ENCODE measurements around the gene FNDC10.

Gene FNDC10

DNA sequence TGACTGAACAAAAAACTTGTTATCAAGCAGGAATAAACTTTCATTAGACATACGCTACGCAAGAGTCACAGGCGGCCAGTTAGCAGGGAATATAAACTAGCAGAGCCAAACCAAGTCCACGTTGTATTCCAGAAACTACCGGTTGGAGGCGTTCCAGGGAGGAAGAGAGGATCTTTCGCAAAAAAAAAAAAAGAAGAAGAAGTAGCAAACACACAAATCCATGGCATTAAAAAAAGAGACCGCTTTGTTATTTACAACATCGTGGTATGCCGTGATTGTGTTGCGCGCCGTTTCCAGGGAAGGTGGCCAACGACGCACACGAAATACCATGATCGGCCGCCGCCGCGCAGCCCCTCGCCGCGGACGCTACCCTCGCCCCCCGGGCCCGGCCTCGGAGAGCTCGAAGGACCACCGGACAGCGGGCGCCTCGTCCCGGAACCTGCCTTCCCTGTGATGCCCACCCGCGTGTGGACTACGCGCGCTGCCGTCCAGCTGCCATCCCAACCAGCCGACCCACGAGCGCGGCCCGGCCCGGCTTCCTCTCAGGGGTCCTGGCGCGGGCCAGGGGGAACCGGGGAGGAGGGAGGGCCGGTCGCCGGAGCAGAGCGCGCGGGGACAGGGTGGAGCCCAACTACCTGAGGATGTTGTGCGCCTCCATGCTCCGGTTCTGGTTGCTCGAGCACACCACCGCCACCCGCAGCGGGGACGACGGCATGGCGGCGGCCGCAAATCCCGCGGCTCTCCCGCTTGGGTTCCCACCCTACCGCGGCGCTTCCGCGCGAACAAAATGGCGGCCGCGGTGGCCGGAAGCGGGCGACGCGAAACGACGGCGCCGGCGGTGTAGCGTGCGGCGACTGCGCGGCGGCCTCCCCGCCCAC, 25.9 kb downstream of the FNDC10 start:
- DNase-seq (ENCODE audit: low spot score) = no peak
- H3K27ac ChIP-seq = peak overlapping the region; percentile 97 to 99
- TF ChIP-seq, protein P1, sequence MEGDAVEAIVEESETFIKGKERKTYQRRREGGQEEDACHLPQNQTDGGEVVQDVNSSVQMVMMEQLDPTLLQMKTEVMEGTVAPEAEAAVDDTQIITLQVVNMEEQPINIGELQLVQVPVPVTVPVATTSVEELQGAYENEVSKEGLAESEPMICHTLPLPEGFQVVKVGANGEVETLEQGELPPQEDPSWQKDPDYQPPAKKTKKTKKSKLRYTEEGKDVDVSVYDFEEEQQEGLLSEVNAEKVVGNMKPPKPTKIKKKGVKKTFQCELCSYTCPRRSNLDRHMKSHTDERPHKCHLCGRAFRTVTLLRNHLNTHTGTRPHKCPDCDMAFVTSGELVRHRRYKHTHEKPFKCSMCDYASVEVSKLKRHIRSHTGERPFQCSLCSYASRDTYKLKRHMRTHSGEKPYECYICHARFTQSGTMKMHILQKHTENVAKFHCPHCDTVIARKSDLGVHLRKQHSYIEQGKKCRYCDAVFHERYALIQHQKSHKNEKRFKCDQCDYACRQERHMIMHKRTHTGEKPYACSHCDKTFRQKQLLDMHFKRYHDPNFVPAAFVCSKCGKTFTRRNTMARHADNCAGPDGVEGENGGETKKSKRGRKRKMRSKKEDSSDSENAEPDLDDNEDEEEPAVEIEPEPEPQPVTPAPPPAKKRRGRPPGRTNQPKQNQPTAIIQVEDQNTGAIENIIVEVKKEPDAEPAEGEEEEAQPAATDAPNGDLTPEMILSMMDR (IDR thresholded peaks at IDR 0.05) = no peak
- peak overlapping the region; percentile 93 for H3K4me3 ChIP-seq

DNA sequence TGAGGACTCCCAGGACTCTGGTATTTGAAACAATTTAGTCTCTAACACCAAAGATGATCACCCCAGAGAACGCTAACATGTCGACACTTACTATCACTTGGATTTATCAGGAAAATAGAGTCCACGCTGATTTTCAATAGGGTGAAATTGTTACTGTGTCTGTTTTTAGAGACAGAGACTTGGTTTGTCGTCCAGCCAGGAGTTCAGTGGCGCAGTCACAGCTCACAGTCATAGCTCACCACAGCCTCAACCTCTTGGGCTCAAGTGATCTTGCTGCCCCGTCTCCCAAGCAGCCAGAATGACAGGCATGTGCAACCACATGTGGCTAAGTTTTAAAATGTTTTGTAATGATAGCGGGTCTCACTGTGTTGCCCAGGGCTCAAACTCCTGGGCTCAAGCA, 30.6 kb downstream of the FNDC10 start:
- no peak overlapping the region for H3K27ac ChIP-seq
- no peak overlapping the region for H3K4me3 ChIP-seq
- TF ChIP-seq, protein P1 (IDR thresholded peaks at IDR 0.05) = no peak
- no peak for DNase-seq (ENCODE audit: low spot score)

DNA sequence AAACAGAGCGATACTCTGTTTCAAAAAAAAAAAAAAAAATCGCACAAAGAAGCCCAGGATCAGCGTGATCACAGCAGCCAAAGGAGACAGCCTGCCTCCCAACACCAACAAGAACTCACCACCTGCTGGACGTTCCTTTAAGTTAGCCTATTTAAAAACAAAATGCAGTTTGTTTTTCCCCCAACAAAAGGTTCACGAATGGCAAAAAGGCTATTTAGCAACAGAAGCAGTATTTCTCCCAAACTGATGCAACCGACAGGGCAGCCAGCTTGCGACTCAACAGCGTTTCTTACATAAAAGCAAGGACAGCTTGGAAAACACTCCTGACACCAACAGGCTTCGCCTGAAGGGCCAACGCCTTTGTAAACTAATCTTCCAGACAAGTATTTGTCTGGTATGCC, 32.0 kb downstream of the FNDC10 start:
- H3K27ac ChIP-seq = no peak overlapping the region
- no peak for DNase-seq (ENCODE audit: low spot score)

DNA sequence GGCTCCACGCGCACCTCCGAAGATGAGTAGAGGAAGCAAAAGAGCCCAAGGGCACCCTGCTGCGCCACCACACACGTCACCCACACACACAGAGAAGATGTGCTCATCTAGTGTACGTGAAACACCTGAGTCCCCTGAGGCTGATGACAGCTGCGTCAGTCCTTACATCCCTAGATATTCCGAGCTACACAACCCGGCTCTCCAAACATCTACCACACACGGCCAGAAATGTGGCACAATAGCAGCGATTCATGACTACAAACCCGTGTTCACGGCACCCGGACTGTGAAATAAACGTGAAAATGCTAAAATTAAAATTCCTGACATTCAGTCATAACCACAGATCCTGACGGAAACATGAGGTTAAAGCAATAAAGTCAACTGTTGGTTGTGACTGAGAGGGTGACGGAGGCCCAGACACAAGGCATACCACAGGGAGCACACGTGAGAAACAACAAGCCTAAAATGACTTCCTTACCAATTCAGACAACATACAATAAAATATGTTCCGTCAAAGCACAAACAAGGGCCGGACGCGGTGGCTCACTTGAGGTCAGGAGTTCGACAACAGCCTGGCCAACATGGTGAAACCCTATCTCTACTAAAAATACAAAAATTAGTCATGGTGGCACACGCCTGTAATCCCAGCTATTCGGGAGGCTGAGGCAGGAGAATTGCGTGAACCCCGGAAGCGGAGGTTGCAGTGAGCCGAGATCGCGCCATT, 32.6 kb downstream of the FNDC10 start:
- H3K4me3 ChIP-seq = no peak overlapping the region
- DNase-seq (ENCODE audit: low spot score) = no peak
- TF ChIP-seq, protein P1 (IDR thresholded peaks at IDR 0.05) = no peak
- no peak overlapping the region for H3K27ac ChIP-seq

More for the DNA sequence above, 32.0 kb downstream of the FNDC10 start:
- no peak overlapping the region for H3K4me3 ChIP-seq
- TF ChIP-seq, protein P1 (IDR thresholded peaks at IDR 0.05) = no peak

DNA sequence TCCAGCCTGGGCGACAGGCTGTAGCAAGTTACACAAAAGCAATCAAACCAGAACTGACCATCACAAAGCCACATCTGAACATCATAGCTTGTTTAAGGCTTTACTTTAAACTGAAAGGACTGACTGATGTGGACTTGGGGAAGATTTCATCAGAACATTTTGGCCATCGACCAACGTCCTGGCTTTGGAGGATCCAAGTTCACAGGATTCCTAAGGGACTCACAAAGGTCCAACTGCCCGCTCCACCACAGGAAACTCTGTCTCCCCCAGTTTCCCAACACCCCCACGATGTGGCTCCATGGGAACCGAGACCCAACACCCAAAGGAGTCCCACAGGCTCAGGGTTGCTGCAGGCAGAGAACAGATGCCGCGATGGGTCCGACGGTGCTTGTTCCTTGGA, 34.6 kb downstream of the FNDC10 start:
- no peak for DNase-seq (ENCODE audit: low spot score)
- TF ChIP-seq, protein P1 (IDR thresholded peaks at IDR 0.05) = no peak
- no peak overlapping the region for H3K4me3 ChIP-seq
- H3K27ac ChIP-seq = no peak overlapping the region

DNA sequence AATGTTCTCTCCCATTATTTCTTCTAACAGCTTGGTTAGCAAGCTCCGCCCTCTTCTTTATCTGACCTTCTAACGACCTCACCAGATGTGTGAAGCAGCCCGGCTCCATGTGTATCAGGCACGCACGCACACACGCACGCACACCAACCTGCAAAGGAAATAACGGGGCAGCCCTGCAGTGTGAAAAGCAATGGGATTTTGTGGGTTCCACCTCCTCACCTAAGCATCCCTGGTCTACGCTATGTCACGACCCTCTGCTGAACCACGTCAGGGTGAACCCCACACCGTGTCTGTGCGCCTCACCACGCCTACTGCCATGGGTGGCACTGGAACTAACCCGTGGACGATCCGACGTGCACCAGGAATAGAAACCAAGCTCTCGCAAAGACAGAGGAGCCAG, 35.7 kb downstream of the FNDC10 start:
- no peak overlapping the region for H3K27ac ChIP-seq
- DNase-seq (ENCODE audit: low spot score) = no peak

More for the DNA sequence above, 35.7 kb downstream of the FNDC10 start:
- TF ChIP-seq, protein P1 (IDR thresholded peaks at IDR 0.05) = no peak
- no peak overlapping the region for H3K4me3 ChIP-seq
